ENCODE results near the gene STS. TPM values are rescaled to one million over a fixed set of nuclear protein-coding genes. Genes with fewer than 3 reads are reported as not detected.

Gene STS
- total and polyA plus RNA-seq, 4 donors = 1.8 to 6.4 (median 2.8) TPM

DNA sequence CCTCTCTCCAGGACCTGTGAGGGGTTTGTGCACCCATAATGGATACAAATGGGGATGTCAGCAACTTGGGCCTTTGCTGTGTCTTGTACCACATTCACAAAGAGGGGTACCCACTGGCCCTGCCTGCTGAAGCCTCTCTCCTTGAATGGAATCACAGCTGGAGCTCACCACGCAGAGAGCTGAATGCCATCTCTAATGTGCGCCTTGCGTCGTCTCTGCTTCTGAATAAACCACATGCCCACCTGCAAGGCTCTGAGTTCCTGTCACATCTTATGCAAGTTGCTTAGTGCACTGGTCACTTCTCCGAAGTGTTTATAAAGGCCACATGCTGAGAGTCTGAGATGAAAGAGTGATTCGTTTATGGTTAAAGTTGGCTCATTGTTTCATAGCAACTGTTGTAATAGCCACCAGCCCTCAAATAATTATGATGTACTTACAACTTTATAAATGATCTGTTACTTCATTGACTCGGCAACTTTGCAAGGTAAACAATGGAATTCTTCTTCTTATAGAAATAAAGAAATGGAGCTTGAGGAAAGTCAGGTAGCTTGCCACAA is 6.6 kb downstream of the STS start:
- no peak overlapping the region for H3K27ac ChIP-seq (ENCODE audit: low read depth in 1 of 2, low read length in 2 of 2)
- H3K9me3 ChIP-seq (ENCODE audit: control insufficient read depth in 4 of 4, low read length in 3 of 4) = no peaks in the 10 kb centered on the region
- no peaks in the 10 kb centered on the region for H3K27me3 ChIP-seq (ENCODE audit: control insufficient read depth in 4 of 4, insufficient read depth in 4 of 4, low read length in 3 of 4)
- H3K36me3 ChIP-seq (ENCODE audit: control insufficient read depth in 4 of 4, insufficient read depth in 3 of 4, low read depth in 1 of 4, low read length in 3 of 4) = no peaks in the 10 kb centered on the region
- no peaks in the 10 kb centered on the region for H3K4me1 ChIP-seq (ENCODE audit: control insufficient read depth in 4 of 4, insufficient read depth in 4 of 4, low read length in 3 of 4)
- no peak for DNase-seq (ENCODE audit: low spot score)
- 92% methylated on average over 7 of the region's 7 CpGs for WGBS
- no peak overlapping the region for H3K9ac ChIP-seq (ENCODE audit: low read depth in 1 of 2, low read length in 2 of 2)
- no peak for TF ChIP-seq FOXA2 (IDR thresholded peaks at IDR 0.05)
- TF ChIP-seq FOXA1 (IDR thresholded peaks at IDR 0.05) = no peak
- no peak for TF ChIP-seq RXRA (IDR thresholded peaks at IDR 0.05)
- no peak for TF ChIP-seq JUND (IDR thresholded peaks at IDR 0.05)
- TF ChIP-seq HNF4A (conservative IDR thresholded peaks at IDR 0.05) = no peak
- no peak for TF ChIP-seq GABPA (IDR thresholded peaks at IDR 0.05 in 1 of 2, conservative IDR thresholded peaks at IDR 0.05 in 1 of 2)
- TF ChIP-seq EGR1 (IDR thresholded peaks at IDR 0.05; ENCODE audit: low read depth in 2 of 2) = no peak
- no peak for TF ChIP-seq NR2F2 (IDR thresholded peaks at IDR 0.05)
- TF ChIP-seq, protein P1, sequence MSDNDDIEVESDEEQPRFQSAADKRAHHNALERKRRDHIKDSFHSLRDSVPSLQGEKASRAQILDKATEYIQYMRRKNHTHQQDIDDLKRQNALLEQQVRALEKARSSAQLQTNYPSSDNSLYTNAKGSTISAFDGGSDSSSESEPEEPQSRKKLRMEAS (IDR thresholded peaks at IDR 0.05) = no peak
- TF ChIP-seq, protein P2, sequence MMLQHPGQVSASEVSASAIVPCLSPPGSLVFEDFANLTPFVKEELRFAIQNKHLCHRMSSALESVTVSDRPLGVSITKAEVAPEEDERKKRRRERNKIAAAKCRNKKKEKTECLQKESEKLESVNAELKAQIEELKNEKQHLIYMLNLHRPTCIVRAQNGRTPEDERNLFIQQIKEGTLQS (IDR thresholded peaks at IDR 0.05) = no peak
- no peak overlapping the region for H3K4me3 ChIP-seq (ENCODE audit: low read depth in 1 of 3, low read length in 3 of 3)

DNA sequence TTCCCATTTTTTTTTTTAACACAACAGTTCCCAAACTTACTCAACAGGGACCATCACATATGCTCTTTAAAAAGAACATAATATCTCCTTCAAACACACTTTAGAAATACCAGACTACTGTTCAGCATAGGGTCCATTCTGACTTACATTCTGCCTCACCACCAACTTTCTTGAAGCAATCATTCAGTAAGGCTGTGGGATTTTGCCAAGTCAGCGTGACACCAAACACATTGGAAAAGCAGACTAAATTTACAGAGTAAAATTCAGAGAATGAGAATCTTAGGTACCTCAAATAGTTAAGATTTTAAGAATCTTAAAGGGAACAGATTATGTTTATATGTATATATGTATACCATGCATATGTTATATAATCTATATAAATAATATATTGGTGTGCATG is 7.7 kb downstream of the STS start:
- no peaks in the 10 kb centered on the region for H3K36me3 ChIP-seq (ENCODE audit: control insufficient read depth in 4 of 4, insufficient read depth in 3 of 4, low read depth in 1 of 4, low read length in 3 of 4)
- H3K9me3 ChIP-seq (ENCODE audit: control insufficient read depth in 4 of 4, low read length in 3 of 4) = no peaks in the 10 kb centered on the region
- no peaks in the 10 kb centered on the region for H3K4me1 ChIP-seq (ENCODE audit: control insufficient read depth in 4 of 4, insufficient read depth in 4 of 4, low read length in 3 of 4)
- H3K4me3 ChIP-seq (ENCODE audit: low read depth in 1 of 3, low read length in 3 of 3) = no peak overlapping the region
- WGBS = 98% methylated on average over 1 of the region's 1 CpG
- no peak overlapping the region for H3K27ac ChIP-seq (ENCODE audit: low read depth in 1 of 2, low read length in 2 of 2)
- no peak for DNase-seq (ENCODE audit: low spot score)
- H3K27me3 ChIP-seq (ENCODE audit: control insufficient read depth in 4 of 4, insufficient read depth in 4 of 4, low read length in 3 of 4) = no peaks in the 10 kb centered on the region
- TF ChIP-seq YY1 (IDR thresholded peaks at IDR 0.05) (no peak), TAF1 (conservative IDR thresholded peaks at IDR 0.05) (no peak)
- TF ChIP-seq, protein P1 (IDR thresholded peaks at IDR 0.05) = no peak
- TF ChIP-seq, protein P3, sequence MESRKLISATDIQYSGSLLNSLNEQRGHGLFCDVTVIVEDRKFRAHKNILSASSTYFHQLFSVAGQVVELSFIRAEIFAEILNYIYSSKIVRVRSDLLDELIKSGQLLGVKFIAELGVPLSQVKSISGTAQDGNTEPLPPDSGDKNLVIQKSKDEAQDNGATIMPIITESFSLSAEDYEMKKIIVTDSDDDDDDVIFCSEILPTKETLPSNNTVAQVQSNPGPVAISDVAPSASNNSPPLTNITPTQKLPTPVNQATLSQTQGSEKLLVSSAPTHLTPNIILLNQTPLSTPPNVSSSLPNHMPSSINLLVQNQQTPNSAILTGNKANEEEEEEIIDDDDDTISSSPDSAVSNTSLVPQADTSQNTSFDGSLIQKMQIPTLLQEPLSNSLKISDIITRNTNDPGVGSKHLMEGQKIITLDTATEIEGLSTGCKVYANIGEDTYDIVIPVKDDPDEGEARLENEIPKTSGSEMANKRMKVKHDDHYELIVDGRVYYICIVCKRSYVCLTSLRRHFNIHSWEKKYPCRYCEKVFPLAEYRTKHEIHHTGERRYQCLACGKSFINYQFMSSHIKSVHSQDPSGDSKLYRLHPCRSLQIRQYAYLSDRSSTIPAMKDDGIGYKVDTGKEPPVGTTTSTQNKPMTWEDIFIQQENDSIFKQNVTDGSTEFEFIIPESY (IDR thresholded peaks at IDR 0.05) = no peak
- no peak overlapping the region for H3K9ac ChIP-seq (ENCODE audit: low read depth in 1 of 2, low read length in 2 of 2)

DNA sequence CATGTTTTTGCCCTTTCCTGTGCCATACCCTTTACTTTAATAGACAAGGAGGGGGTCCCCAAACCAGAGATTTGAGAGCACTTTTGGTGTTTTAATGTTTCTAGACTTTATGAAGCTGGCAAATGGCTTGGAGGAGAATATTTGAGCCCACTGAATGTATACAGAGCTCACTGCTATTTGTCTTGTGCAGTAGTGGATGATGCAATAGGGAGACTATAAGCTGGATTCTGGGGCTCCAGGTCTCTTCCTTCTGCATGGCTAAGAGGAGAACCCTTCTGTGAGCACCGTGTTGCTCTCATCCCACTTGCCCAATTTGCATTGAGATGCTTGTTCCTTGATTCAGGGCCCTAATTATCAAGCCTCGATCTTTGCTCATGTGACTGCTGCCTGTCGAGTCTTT is 9.4 kb downstream of the STS start:
- 96% methylated on average over 3 of the region's 3 CpGs for WGBS
- Histone ChIP-seq H3K4me3 (ENCODE audit: low read depth in 1 of 3, low read length in 3 of 3) (no peak overlapping the region), H3K27me3 (ENCODE audit: control insufficient read depth in 4 of 4, insufficient read depth in 4 of 4, low read length in 3 of 4) (no peaks in the 10 kb centered on the region), H3K36me3 (ENCODE audit: control insufficient read depth in 4 of 4, insufficient read depth in 3 of 4, low read depth in 1 of 4, low read length in 3 of 4) (no peaks in the 10 kb centered on the region), H3K9ac (ENCODE audit: low read depth in 1 of 2, low read length in 2 of 2) (no peak overlapping the region), H3K4me1 (ENCODE audit: control insufficient read depth in 4 of 4, insufficient read depth in 4 of 4, low read length in 3 of 4) (no peaks in the 10 kb centered on the region), H3K27ac (ENCODE audit: low read depth in 1 of 2, low read length in 2 of 2) (no peak overlapping the region), H3K9me3 (ENCODE audit: control insufficient read depth in 4 of 4, low read length in 3 of 4) (no peaks in the 10 kb centered on the region)
- DNase-seq (ENCODE audit: low spot score) = no peak
- TF ChIP-seq, protein P4, sequence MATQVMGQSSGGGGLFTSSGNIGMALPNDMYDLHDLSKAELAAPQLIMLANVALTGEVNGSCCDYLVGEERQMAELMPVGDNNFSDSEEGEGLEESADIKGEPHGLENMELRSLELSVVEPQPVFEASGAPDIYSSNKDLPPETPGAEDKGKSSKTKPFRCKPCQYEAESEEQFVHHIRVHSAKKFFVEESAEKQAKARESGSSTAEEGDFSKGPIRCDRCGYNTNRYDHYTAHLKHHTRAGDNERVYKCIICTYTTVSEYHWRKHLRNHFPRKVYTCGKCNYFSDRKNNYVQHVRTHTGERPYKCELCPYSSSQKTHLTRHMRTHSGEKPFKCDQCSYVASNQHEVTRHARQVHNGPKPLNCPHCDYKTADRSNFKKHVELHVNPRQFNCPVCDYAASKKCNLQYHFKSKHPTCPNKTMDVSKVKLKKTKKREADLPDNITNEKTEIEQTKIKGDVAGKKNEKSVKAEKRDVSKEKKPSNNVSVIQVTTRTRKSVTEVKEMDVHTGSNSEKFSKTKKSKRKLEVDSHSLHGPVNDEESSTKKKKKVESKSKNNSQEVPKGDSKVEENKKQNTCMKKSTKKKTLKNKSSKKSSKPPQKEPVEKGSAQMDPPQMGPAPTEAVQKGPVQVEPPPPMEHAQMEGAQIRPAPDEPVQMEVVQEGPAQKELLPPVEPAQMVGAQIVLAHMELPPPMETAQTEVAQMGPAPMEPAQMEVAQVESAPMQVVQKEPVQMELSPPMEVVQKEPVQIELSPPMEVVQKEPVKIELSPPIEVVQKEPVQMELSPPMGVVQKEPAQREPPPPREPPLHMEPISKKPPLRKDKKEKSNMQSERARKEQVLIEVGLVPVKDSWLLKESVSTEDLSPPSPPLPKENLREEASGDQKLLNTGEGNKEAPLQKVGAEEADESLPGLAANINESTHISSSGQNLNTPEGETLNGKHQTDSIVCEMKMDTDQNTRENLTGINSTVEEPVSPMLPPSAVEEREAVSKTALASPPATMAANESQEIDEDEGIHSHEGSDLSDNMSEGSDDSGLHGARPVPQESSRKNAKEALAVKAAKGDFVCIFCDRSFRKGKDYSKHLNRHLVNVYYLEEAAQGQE (IDR thresholded peaks at IDR 0.05) = no peak
- no peak for TF ChIP-seq EGR1 (IDR thresholded peaks at IDR 0.05; ENCODE audit: low read depth in 2 of 2)
- TF ChIP-seq SP1 (IDR thresholded peaks at IDR 0.05) = no peak
- no peak for TF ChIP-seq JUND (IDR thresholded peaks at IDR 0.05)
- no peak for TF ChIP-seq TAF1 (conservative IDR thresholded peaks at IDR 0.05)
- TF ChIP-seq HNF4G (IDR thresholded peaks at IDR 0.05) = no peak
- no peak for TF ChIP-seq NR2F2 (IDR thresholded peaks at IDR 0.05)
- no peak for TF ChIP-seq FOXA2 (IDR thresholded peaks at IDR 0.05)
- no peak for TF ChIP-seq HNF4A (conservative IDR thresholded peaks at IDR 0.05)
- TF ChIP-seq RAD21 (IDR thresholded peaks at IDR 0.05) = no peak
- TF ChIP-seq, protein P5, sequence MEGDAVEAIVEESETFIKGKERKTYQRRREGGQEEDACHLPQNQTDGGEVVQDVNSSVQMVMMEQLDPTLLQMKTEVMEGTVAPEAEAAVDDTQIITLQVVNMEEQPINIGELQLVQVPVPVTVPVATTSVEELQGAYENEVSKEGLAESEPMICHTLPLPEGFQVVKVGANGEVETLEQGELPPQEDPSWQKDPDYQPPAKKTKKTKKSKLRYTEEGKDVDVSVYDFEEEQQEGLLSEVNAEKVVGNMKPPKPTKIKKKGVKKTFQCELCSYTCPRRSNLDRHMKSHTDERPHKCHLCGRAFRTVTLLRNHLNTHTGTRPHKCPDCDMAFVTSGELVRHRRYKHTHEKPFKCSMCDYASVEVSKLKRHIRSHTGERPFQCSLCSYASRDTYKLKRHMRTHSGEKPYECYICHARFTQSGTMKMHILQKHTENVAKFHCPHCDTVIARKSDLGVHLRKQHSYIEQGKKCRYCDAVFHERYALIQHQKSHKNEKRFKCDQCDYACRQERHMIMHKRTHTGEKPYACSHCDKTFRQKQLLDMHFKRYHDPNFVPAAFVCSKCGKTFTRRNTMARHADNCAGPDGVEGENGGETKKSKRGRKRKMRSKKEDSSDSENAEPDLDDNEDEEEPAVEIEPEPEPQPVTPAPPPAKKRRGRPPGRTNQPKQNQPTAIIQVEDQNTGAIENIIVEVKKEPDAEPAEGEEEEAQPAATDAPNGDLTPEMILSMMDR (IDR thresholded peaks at IDR 0.05; ENCODE audit: low read depth, low read length, missing input control) = no peak
- TF ChIP-seq GABPA (IDR thresholded peaks at IDR 0.05 in 1 of 2, conservative IDR thresholded peaks at IDR 0.05 in 1 of 2) = no peak
- TF ChIP-seq YY1 (IDR thresholded peaks at IDR 0.05) = no peak
- TF ChIP-seq, protein P2 (IDR thresholded peaks at IDR 0.05) = no peak
- TF ChIP-seq, protein P1 (IDR thresholded peaks at IDR 0.05) = no peak
- no peak for TF ChIP-seq RXRA (IDR thresholded peaks at IDR 0.05)
- TF ChIP-seq FOXA1 (IDR thresholded peaks at IDR 0.05) = no peak
